ENCODE results near the gene YBEY. TPM values are rescaled to one million over a fixed set of nuclear protein-coding genes. Genes with fewer than 3 reads are reported as not detected.
A peak's percentile ranks its signal among the peaks of the same experiment; 100 is the strongest.

Gene YBEY
- total and polyA plus RNA-seq, 4 donors, result 7.6 to 32.1 (median 15.1) TPM

DNA sequence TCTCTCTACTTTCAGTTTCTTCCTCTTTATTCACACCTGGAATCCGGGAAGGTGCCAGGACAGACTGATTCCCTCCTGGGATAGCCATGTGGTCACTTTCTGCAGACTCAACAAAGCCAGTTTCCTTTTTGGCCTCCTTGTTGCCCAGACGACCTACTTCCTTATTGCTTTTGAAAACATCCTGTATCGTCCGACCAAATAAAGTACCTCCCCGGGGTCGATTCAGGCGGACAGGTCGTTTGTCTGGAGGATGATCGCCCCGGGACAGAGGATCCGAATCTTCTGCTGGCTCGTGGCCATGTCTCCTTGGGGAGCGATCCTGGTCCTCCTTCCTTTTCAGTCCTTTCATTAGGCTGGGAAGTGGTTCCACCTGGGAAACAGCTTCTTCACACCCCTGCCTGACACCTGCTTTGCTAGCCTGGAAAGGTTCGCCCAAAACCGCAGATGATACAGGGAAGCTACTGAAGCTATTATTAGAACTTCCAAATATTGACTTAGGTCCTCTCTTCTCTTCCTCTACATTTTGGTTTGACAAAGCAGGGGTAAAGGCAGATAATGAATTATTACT is 2.0 kb upstream of the YBEY start:
- no peak for ATAC-seq (ENCODE audit: insufficient read depth, low FRiP score)
- TF ChIP-seq, protein P1, sequence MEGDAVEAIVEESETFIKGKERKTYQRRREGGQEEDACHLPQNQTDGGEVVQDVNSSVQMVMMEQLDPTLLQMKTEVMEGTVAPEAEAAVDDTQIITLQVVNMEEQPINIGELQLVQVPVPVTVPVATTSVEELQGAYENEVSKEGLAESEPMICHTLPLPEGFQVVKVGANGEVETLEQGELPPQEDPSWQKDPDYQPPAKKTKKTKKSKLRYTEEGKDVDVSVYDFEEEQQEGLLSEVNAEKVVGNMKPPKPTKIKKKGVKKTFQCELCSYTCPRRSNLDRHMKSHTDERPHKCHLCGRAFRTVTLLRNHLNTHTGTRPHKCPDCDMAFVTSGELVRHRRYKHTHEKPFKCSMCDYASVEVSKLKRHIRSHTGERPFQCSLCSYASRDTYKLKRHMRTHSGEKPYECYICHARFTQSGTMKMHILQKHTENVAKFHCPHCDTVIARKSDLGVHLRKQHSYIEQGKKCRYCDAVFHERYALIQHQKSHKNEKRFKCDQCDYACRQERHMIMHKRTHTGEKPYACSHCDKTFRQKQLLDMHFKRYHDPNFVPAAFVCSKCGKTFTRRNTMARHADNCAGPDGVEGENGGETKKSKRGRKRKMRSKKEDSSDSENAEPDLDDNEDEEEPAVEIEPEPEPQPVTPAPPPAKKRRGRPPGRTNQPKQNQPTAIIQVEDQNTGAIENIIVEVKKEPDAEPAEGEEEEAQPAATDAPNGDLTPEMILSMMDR (IDR thresholded peaks at IDR 0.05; ENCODE audit: control extremely low read depth, extremely low read depth), result no peak
- 57 to 65% methylated on average over 15 of the region's 15 CpGs for WGBS, 2 donors
- H3K4me3 ChIP-seq, result no peak overlapping the region
- H3K27me3 ChIP-seq (ENCODE audit: control insufficient read depth in 3 of 3, insufficient read depth in 3 of 3, low read length in 2 of 3), result no peaks in the 10 kb centered on the region
- H3K9ac ChIP-seq (ENCODE audit: insufficient read depth in 1 of 2, low read length in 2 of 2), result no peak overlapping the region
- H3K36me3 ChIP-seq (ENCODE audit: control insufficient read depth in 4 of 4, insufficient read depth in 4 of 4, low read length in 4 of 4), result peaks cover 2 to 29% (median 21%) of the 10 kb centered on the region in 4 donors
- peaks cover 11 to 31% (median 18%) of the 10 kb centered on the region in 5 donors for H3K4me1 ChIP-seq (ENCODE audit: control insufficient read depth in 5 of 5, insufficient read depth in 5 of 5, low read length in 5 of 5)
- no peak for DNase-seq
- no peaks in the 10 kb centered on the region for H3K9me3 ChIP-seq (ENCODE audit: control insufficient read depth in 4 of 4, insufficient read depth in 3 of 4, low read length in 3 of 4)
- H3K27ac ChIP-seq (ENCODE audit: low read depth in 1 of 2, low read length in 1 of 2), result no peak overlapping the region

DNA sequence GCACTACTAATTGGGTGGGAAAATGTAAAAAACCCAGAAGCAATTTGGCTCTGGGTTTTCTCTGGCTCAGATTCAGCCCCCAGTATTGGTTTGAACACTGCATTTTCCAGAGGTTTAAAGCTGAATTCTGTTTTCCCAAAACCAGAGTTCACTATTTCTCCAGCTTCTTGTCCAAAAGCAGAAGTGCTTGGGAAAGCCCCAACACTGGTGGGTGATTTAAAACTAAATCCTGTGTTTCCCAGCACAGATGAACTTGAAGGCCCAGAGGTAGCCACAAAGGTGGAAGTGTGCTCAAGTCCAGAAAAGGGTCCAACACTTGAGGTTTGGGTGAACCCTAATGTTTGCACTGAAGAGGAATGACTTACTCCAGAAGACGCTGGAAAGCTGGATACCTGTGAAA is 1.4 kb upstream of the YBEY start:
- H3K4me1 ChIP-seq (ENCODE audit: control insufficient read depth in 5 of 5, insufficient read depth in 5 of 5, low read length in 5 of 5), result peaks cover 11 to 31% (median 18%) of the 10 kb centered on the region in 5 donors
- H3K4me3 ChIP-seq, result no peak overlapping the region

DNA sequence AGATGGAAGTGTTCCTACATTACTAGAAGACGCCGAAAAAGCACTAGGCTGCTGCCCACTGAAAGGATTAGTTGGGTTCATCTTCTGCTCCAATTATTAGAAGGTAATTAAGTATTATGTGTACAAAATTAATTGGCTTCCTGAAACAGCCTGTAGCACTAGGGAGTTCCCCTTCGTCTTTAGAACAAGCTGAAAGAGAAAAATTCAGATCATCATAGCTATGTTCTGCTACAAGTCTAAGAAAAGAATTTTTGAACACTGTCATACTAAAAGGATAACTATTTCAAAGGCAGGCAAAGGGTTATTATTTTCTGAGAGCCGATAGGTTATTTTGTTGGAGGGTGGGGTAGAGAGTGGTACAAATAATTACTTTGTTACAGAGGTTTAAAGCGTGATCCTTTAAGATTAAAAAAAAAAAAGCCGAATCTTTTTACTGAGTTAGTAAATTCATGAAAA is 908 bp upstream of the YBEY start, which contains the start of gene MCM3AP:
Gene MCM3AP (minus strand): TSS at position 406 of the 456 bp plus-strand sequence. CDS start 325 bp downstream, at position 81.
- H3K36me3 ChIP-seq (ENCODE audit: control insufficient read depth in 4 of 4, insufficient read depth in 4 of 4, low read length in 4 of 4), result peaks cover 2 to 19% (median 13%) of the 10 kb centered on the region in 4 donors
- 32 to 37% methylated on average over 6 of the region's 6 CpGs for WGBS, 2 donors

More for the DNA sequence above, 1.4 kb upstream of the YBEY start:
- ATAC-seq (ENCODE audit: insufficient read depth, low FRiP score) (no peak), DNase-seq (no peak)
- WGBS, 2 donors, result 81 to 89% methylated on average over 1 of the region's 1 CpG
- no peaks in the 10 kb centered on the region for H3K9me3 ChIP-seq (ENCODE audit: control insufficient read depth in 4 of 4, insufficient read depth in 3 of 4, low read length in 3 of 4)
- H3K36me3 ChIP-seq (ENCODE audit: control insufficient read depth in 4 of 4, insufficient read depth in 4 of 4, low read length in 4 of 4), result peaks cover 2 to 23% (median 16%) of the 10 kb centered on the region in 4 donors
- TF ChIP-seq, protein P1 (IDR thresholded peaks at IDR 0.05; ENCODE audit: control extremely low read depth, extremely low read depth), result no peak
- no peak overlapping the region for H3K27ac ChIP-seq (ENCODE audit: low read depth in 1 of 2, low read length in 1 of 2)
- H3K27me3 ChIP-seq (ENCODE audit: control insufficient read depth in 3 of 3, insufficient read depth in 3 of 3, low read length in 2 of 3), result no peaks in the 10 kb centered on the region
- H3K9ac ChIP-seq (ENCODE audit: insufficient read depth in 1 of 2, low read length in 2 of 2), result no peak overlapping the region

More for the DNA sequence above, 908 bp upstream of the YBEY start, which contains the start of gene MCM3AP:
- TF ChIP-seq, protein P1 (IDR thresholded peaks at IDR 0.05; ENCODE audit: control extremely low read depth, extremely low read depth), result no peak
- peak within 1 kb of the TSS; percentile 85 for H3K4me3 ChIP-seq
- no peaks in the 10 kb centered on the region for H3K27me3 ChIP-seq (ENCODE audit: control insufficient read depth in 3 of 3, insufficient read depth in 3 of 3, low read length in 2 of 3)
- H3K4me1 ChIP-seq (ENCODE audit: control insufficient read depth in 5 of 5, insufficient read depth in 5 of 5, low read length in 5 of 5), result peaks cover 11 to 31% (median 18%) of the 10 kb centered on the region in 5 donors
- no peaks in the 10 kb centered on the region for H3K9me3 ChIP-seq (ENCODE audit: control insufficient read depth in 4 of 4, insufficient read depth in 3 of 4, low read length in 3 of 4)
- no peak for ATAC-seq (ENCODE audit: insufficient read depth, low FRiP score)
- H3K27ac ChIP-seq (ENCODE audit: low read depth in 1 of 2, low read length in 1 of 2), result peak within 1 kb of the TSS; percentile 94 to 96
- DNase-seq, result no peak
- H3K9ac ChIP-seq (ENCODE audit: insufficient read depth in 1 of 2, low read length in 2 of 2), result peak within 1 kb of the TSS; percentile 80

Measured in lung (tissue), 12 donors.